GM12891 (cell line): ENCODE results near the gene CTSE.

Source experiments
- POLR2AphosphoS5 ChIP-seq: IDR thresholded peaks from 2 replicates; pipeline ENCODE4 v1.6.1; 2011; ENCODE audit warnings: low read depth, low read length, control low read depth
- TAF1 ChIP-seq: IDR thresholded peaks from 2 replicates; pipeline ENCODE4 v1.6.1; 2011; ENCODE audit warnings: low read depth, low read length, control low read depth

DNA sequence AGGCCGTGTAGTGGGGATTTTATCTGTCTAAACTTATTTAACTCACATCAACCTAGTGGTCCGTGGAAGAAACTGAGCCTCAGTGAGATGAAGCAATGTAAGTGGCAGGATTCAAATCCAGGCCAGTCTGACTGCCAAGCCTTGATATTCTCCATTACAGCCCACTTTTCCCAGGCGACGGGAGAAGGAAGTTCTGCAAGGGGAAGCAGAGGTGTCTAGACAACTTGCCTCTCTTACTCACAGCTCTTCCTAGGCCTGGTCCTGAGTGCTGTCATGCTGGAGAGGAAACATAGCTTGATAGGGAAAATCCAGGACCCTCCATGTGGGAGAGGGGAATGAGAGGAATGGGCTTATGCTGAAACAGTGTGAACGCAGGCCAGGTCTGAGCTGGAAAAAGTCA lies 9.1 kb downstream of the CTSE start:
- no peak for TF ChIP-seq TAF1
- TF ChIP-seq POLR2AphosphoS5 = no peak
